ENCODE measurements around the gene TBC1D17.

Gene TBC1D17

DNA sequence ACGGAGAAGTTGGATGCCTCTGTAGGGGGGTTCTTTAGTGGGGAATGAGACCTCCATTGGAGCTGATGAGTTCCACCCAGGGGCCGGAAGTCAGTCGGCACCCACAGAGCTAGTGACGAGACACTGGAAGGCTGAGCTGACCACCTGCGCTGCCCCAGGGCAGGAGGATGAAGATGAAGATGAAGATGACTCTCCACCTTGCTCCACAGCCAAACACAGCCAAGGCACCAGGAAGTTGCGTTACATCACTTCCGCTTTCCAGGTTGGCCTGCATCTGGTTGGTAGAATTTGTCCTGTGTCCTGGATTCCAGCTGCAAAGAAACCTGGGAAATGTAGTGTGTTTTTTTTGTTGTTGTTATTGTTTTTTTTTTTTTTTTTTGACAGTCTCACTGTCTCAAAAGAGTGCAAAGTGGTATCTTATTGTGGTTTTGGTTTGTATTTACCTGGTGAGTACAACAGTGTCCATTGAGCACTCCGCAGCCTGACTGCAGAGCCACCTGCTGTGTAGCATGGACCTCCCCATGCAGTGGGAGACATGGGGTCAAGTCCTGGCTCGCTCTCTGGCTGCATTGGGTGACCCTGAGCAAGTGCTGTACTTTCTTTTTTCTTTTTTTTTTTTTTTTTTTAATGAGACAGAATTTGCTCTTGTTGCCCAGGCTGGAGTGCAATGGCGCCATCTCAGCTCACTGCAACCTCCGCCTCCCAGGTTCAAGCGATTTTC, 1.9 kb downstream of the TBC1D17 start:
- peak; percentile 63 for DNase-seq

DNA sequence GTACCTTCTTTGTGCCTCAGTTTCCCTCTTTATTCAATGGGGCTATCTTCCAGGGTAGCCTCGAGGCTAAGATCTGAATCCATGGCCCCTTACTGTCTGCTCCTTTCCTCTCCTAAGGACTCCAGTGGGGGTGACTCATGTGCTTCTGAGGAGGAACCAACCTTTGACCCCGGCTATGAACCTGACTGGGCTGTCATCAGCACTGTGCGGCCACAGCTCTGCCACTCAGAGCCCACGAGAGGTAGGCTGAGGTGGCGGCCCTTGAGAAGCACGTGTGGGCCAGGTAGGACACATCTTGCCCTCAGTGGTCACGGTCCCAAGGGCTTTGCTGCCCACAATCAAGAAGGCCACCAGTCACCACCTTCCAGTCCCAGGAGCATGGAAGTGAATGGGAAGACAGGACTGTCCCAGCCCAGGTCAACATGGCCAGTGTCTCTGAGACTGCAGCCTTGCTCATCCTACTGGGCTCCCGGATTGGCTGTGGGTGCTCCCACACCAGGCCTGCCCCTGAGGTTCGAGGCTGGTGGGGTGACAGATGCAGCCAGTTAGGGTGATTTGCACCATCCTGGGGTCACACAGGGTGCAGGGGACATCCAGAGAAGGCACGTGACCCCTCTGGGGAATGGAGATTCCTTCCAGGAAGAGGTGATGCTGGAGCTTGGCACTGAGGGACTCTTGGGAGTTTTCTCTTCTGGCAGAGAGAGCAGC, 2.8 kb downstream of the TBC1D17 start:
- no peak for DNase-seq

DNA sequence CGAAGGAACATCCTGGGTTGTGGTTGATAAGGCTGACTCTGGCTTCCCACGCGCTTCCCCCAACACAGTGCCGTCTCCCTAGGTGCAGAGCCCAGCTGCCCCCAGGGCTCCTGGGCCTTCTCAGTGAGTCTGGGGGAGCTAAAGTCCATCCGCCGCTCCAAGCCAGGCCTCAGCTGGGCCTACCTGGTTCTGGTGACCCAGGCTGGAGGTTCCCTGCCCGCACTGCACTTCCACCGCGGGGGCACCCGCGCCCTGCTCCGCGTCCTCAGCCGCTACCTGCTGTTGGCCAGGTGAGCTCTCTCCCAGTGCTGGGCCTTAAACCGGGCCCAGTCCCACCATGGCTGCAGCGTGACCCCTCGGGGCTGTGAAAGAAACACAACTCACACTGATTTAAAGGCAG, 3.7 kb downstream of the TBC1D17 start:
- no peak for DNase-seq

DNA sequence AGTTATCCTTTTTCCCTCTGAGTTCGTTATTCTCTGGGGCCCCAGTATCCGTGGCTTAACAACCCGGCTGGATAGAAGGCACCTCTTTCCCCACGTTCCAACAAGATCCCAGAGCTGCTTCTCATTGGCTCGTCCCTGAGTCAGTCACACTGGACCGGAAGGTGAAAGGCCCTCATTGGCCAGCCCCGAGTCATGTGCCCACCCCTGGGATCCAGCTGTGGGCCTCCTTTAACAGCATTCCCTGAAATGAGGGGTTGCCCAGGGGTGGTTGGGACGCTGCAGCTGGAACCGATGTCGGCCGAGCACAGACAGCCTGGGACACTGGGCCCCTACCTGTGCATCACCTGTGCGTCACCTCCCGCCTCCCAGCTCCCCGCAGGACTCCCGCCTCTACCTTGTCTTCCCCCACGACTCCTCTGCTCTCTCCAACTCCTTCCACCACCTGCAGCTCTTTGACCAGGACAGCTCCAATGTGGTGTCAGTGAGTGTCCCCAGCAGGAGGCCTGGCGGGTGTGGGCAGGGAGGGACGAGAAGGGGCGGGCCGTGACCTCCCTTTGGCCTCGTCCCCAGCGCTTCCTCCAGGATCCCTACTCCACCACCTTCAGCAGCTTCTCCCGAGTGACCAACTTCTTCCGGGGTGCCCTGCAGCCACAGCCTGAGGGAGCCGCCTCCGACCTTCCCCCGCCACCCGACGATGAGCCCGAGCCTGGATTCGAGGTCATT, 4.3 kb downstream of the TBC1D17 start:
- no peak for DNase-seq

DNA sequence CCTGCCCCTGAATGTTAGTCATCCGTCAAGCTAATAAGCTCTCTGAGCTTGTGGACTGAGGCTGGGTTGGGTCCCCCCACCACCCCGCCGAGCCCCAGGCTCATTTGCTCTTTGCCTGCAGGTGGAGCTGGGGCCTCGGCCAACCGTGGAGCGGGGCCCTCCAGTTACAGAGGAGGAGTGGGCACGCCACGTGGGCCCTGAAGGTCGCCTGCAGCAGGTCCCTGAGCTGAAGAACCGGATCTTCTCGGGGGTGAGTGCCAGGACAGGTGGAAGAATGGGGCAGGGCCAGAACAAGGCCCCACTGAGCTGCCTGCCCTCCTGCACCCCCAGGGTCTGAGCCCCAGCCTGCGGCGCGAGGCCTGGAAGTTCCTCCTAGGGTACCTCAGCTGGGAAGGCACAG, 5.1 kb downstream of the TBC1D17 start:
- no peak for DNase-seq

DNA sequence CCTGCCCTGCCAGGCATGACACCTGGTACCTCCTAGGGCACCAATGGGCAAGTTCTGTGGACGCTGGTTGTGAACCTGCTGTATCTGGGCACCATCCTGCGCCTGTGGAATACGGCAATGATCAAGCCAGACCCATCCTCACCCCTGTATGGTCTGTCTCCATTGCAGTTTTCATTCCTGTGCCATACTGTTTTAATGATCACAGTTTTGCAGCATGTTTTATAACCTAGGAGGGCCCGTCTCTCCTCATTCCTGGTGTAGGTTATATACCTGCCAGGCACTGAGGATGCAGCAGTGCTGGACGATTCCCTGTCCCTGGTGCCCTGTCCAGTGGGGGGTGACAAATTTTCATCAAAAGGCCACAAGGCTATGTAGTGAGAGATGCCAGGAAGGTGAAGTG, 5.6 kb downstream of the TBC1D17 start:
- no peak for DNase-seq

DNA sequence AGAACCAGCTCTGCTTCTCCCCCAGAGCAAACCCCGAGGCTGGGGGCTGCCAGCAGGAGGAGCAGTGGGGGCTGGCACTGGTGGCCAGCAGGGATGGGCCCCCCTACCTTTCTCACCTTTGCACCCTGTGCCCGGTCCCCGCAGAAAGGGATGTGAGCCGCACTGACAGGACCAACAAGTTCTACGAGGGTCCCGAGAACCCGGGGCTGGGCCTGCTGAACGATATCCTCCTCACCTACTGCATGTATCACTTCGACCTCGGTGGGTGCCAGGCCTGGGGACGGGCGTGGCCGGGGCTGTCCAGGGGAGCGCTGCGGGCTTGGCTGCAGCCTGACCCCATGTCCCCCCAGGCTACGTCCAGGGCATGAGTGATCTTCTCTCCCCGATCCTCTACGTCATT, 6.6 kb downstream of the TBC1D17 start:
- no peak for DNase-seq

DNA sequence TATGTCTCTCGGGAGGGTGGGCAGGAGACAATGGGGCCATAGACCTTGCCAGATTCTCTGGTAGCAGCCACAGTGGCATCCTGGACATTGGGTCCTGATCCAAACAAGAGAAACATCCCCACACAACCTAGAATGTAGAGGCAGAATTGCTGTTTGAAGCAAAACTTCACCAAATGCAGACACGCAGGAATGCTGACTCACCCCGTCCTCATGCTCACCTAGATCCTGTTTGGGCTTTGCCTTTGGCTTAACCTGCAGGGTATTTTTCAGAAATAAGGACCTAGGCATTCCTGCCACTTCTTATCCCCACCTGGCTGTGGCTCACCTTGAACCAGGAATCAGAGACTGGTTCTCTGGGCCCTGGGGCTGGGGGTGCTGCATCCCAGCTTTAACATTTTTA, 7.3 kb downstream of the TBC1D17 start:
- DNase-seq: no peak

DNA sequence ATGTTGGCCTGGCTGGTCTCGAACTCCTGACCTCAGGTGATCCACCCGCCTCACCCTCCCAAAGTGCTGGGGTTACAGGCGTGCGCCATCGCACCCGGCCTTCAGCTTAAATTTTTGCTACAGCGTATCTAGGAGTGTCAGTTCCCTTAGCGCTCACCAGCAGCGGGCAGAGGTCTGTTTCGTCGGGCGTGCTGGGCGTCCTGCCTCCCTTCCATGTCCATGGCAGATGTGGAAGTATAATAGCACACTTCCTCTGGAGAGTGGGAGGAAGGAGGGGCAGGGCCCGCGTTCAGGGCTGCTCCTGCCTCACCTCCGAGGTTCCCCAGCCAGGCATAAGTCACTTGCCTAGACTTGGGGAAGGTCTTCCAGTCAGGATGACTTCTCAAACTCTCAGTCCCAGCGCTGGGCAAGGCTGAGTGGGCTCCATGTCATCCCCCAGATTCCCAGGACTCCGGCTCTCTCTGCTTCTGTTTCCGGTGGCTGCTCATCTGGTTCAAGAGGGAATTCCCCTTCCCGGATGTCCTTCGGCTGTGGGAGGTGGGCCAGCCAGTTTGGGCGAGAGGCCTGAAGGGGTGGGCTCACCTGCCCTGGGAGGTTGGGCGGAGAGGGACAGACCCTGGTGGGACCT, 9.6 kb downstream of the TBC1D17 start:
- DNase-seq: no peak

DNA sequence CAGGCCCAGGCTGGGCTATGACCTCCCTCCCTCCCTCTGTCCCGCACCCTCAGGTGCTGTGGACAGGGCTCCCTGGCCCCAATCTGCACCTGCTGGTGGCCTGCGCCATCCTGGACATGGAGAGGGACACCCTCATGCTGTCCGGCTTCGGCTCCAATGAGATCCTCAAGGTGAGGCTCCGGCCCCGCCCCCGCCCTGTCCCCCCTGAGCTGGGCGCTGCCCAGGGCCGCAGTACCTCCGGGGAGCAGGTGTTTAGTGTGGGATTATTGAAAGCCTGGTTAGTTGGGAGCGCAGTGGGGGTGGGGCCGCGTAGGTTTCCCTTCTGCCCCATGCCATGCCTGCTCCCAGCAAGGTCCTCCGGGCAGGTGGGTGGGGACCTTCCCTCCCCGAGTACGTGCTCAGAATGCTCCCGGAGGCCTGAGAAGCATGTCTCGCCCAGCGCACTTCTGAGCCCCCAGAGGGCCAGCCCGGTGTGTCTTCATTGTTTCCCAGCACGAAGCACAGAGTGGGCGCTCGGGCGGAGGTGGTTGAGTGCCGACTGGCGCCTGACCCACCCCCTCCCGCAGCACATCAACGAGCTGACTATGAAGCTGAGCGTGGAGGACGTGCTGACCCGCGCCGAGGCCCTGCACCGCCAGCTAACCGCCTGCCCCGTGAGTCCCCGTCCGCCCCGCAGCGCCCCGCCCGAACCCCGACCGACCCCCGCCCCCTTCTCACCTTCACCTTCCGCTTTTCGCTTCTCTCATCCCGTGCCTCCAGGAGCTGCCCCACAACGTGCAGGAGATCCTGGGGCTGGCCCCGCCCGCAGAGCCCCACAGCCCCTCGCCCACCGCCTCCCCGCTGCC, 10.4 kb downstream of the TBC1D17 start:
- no peak for DNase-seq

DNA sequence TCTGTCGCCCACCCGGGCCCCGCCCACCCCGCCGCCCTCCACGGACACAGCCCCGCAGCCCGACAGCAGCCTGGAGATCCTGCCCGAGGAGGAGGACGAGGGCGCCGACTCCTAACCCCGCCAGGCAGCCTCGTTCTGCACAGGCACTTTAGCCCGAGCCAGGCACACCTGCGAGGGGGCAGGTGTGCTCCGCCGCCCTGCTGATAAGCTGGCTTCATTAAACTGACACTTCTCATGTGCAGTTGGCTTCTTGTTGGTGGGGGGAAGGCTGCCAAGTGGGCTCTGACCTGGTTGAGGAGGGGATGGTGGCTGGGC, 11.0 kb downstream of the TBC1D17 start:
- DNase-seq: no peak

DNA sequence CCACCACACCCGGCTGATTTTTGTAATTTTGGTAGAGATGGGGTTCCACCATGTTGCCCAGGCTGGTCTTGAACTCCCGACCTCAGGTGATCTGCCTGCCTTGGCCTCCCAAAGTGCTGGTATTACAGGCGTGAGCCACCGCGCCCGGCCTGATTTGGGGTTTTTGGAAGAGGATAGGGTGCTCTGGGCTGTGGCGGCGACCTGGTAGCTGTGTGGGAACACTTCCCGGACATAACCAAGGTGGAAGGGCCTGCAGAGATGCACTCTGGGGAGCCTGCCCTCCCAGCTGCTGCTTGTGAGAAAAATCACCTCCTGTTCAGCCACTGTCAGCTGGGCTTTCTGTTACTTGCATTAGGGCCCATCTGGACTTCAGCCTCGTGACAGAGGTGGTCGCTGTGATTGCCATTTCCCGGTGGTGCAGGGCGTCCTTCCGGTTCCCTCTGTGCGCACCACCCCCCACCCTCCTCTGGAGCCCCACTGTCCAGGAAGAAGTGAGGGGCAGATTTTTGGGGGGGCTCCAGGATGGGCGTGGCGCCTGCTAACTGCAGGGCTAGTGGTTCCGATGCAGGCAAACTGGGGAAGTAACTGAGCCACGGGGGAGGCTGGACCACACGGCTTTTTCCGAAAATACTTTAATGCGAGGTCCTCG, 11.7 kb downstream of the TBC1D17 start:
- DNase-seq: no peak

DNA sequence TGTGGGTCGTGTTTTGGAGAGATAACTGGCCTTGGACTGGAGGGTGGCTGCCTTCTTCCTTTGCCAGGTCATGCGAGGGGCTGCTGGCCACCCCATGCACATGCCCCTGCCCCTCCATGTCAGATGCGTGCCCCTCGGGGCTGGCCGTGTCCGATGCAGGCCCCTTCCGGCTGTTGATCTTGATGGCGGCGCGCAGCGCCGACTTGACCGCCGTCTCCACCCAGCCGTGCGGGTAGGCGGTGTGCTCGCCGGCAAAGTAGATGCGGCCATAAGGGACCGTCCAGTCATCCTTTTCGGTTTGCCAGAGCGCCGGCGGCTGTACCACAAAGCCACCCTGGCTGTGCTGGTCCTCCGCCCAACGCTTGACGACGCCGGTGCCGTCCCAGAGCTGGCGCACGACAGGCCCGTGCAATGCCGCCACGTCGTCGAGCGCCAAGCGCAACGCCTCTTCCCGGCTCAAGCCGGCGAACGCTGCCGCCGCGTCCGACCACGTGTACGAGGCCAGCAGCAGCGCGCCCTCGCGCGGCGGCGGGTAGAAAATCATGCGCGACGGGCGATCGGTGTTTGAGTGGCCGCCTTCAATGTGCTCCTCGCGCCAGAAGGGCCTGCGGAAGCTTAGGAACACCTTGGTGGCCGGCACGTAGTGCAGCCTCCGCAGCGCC, 12.3 kb downstream of the TBC1D17 start:
- peak; percentile 85 for DNase-seq

DNA sequence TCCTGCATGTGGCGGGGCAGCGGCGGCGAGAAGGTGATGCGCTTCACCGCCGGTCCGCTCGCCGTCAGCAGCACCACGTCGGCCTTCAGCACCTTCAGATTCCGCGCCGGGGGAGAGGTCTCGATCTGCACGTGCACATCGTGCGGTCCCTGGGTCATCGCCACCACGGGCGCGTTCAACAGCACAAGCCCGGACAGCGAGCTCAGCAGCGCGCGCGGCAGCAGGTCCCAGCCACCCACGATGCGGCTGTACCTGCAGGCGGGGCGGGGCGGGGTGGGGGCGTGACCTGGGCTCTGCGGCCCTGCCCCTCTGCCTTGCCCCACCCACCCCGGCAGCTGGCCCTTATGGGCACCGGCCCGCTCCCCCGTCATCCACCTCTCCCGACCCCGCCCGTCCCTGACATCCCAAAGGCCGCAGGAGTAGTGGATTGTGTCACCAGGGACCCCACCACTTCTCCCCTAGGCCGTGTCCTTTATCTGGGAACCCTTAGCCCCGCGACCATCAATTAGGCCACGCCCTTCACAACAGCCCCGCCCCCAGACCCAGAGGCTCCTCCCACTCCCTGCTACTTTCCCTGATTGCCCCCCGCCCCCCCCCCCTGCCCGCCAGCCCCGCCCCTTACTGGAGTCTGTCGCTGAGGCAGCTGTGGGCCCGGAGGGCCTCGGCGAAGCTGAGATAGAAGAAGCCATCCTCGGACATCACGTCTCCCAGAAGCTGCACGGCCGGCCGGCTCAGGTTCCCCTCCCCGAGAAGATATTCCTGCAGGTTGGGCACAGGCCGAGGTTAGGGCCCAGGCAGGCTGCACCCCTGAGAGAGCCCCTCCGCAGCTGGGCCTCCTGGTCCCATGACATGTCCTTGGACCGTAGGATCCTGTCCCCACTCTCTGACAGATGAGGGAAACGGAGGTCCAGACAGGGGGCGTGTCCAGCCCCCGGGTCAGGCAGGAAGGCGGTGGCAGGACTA, 13.1 kb downstream of the TBC1D17 start:
- DNase-seq: no peak

DNA sequence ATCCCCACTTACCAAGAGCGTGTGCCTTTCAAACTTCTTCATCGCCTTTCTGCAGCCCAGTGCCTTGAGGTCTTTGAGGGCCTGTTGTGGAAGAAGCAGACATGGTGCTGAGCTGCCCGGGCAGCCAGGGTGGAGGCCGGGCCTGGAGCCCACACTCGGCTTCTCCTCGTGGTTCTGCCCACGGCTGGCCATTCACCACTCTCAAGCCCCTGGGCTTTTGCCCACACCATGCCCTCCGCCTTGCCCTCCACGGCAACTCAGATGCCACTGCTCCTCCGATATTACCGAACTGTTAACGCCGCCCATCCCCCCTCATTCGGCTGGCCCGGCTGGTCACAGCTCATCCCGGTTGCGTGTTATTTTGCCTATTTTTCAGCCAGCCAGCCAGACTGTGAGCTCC, 13.9 kb downstream of the TBC1D17 start:
- no peak for DNase-seq

DNA sequence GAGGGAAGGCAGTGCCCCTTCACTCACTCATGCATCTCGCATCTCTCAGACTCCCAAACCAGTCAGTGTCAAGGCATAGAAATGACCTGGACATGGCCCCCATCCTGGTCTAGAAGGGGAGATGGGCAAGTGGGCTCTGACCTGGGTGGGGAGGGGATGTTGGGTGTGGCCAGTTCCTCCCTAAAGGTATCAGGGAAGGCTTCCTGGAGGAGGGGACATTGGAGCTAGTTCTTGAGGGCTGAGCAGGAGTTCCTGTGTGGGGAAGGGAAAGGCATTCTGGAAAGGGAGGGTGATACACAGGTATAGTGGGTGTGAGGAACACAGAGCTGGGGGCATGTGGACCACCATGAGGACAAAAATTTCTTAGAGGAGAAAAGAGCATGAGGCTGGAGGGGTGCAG, 15.2 kb downstream of the TBC1D17 start:
- no peak for DNase-seq

DNA sequence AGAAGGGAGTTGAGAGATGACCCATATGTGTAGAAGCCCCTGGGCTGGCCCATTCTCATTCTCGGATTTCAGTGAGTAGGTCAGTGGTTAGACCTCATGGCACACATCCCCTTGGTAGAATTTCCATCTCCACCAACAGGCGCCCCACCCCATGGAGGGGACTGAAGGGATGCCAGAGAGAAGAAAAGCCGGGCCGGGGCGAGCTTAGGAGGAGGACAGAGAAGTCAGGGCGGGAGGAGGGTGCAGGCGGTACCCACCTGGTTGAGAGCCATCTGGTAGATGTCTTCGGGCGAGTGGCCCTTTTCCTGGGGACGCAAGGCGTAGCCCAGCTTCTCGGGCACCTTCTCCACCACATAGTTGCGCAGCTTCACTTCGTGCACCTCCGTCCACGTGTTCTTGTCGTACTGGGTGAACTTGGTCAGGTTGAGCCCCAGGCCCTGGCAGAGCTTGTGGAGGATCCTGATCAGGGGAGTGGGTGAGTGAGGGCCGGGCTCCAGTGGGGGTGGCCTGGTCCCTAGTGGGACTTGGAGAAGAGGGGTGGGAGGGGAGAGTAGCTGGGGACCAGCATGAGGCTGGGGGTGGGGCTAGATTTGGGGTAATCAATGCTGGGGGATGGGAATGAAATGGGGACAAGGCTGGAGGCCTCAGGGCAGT, 16.6 kb downstream of the TBC1D17 start:
- no peak for DNase-seq

DNA sequence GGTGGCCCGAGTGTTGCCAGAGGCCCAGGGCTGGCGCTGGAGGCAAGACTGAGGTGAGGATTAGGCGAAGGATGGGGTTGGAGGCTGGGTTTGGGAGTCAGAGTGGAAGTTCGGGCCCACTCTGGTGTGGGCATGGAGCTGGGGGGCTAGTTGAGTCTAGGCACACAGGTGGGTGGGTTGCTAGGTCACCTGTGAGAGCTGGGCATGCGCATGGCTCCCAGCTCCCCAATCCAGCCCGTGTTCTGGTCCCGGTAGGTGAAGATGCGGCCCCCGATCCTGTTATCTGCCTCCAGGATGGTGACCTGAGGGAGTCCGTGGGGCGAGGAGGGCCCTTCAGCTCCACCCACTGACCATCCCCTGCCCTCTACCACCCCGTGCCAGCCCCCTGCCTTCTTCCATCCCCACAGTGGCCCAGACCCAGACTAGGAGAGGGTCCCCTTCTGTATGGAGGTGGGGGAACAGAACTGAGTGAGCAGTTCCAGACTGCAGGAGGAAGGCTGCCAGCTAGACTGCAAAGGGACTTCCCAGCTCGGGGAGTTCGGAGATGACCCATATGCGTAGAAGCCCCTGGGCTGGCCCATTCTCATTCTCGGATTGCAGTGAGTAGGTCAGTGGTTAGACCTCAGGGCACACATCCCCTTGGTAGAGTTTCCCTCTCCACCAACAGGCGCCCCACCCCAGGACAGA, 17.5 kb downstream of the TBC1D17 start:
- no peak for DNase-seq

DNA sequence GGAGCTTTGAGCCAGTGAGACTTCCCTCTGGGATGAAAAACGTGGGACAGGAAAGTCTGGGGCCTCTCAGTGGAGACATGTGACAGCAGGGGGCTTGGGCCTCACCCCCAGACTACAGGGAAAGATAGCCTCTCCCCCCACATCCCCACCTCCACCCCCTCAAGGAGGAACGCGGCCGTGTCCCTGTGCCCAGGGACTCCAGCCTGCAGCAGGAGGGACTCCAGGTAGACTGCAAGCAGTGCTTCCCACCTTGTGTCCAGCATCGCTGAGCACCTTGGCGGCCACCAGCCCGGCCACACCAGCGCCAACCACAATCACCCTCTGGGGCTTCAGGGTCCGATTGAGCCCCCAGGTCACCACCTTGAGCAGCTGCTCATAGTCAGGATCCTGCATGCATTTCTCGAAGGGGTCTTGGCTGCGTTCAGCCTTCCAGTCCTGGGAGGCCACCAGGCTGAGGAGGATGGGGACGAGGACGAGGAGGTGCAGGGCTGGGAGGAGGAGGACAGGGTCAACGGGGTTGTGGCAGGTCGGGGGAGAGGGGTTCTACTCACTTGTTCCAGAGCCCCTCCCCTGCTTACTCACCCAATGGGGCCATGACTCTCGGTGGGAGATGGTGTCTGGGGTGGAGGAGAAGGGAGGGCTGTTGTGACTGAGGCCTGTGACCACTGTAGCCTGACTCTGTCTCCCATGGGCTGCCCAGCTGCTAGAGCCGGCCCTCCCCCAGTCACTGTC, 18.2 kb downstream of the TBC1D17 start:
- DNase-seq: no peak
